Endothelial cell of umbilical vein (primary cell): ENCODE measurements around the gene CYP26C1. TPM values are rescaled to one million over a fixed set of nuclear protein-coding genes. Genes with fewer than 3 reads are reported as not detected.

Experiments used
- BruUV-seq: library from RNA; stranded (reverse); fragments of 400-500 nt; replicated peaks from 2 replicates; lab custom pipeline; 2021; lab: Mats Ljungman, UMichigan
- CTCF ChIA-PET: fragments of 300-600, 350-600 bp; sonication (Branson Sonifier 250); formaldehyde crosslinking; loops from one replicate; lab custom pipeline; 2021; ENCODE audit warnings: antibody characterized with exemption, inconsistent platforms; lab: Charles Lee
- POLR2A ChIA-PET: fragments of 300-600, 350-600 bp; sonication (Branson Sonifier 250); formaldehyde crosslinking; loops from one replicate; lab custom pipeline; 2021; ENCODE audit warnings: antibody characterized with exemption, inconsistent platforms; lab: Charles Lee
- DNase-seq: peaks from one replicate; pipeline ENCODE4 v3.0.0-alpha.2; 2011; ENCODE audit warnings: low read depth, low spot score
- FAIRE-seq: peaks from 2 replicates; lab custom pipeline; 2011; peaks lifted over from hg19 to GRCh38; lab: Jason Lieb, UNC
- H2AFZ ChIP-seq: 2 replicates; pipeline ENCODE4 v1.6.0; 2012; ENCODE audit warnings: low read depth, low read length, control low read depth, inconsistent platforms
- H3K27ac ChIP-seq: 2 replicates; pipeline ENCODE4 v1.5.1; 2011; ENCODE audit warnings: low read depth, mild to moderate bottlenecking, control low read depth, low read length, moderate library complexity; ENCODE audit not compliant: insufficient read depth
- H3K27me3 ChIP-seq, 2 experiments: 2 replicates each; pipeline versions ENCODE4 v1.6.0 to v1.6.1; 2011; ENCODE audit warnings: low read length in 2 of 2, mixed read lengths in 1 of 2; ENCODE audit not compliant: control insufficient read depth in 2 of 2, insufficient read depth in 2 of 2
- H3K36me3 ChIP-seq, 2 experiments: 2 replicates in 1 of 2; 3 replicates in 1 of 2; pipeline ENCODE4 v1.5.1; 2011; ENCODE audit warnings: low read length in 2 of 2, mild to moderate bottlenecking in 1 of 2, moderate library complexity in 1 of 2; ENCODE audit not compliant: control insufficient read depth in 2 of 2, insufficient read depth in 2 of 2; ENCODE audit errors: extremely low read depth in 1 of 2
- H3K4me1 ChIP-seq: 3 replicates; pipeline ENCODE4 v1.5.1; 2011; ENCODE audit warnings: mild to moderate bottlenecking, low read length; ENCODE audit not compliant: control insufficient read depth, insufficient read depth; ENCODE audit errors: extremely low read depth
- H3K4me2 ChIP-seq: 2 replicates; pipeline ENCODE4 v1.6.1; 2011; ENCODE audit warnings: low read length, control low read depth, mixed read lengths; ENCODE audit not compliant: insufficient read depth
- H3K4me3 ChIP-seq, 3 experiments: fragments of 200-600 bp in 1 of 3; sonication (generic), shearing (Covaris generic) in 1 of 3; replicated peaks in 1 of 3; 2 replicates each; pipeline ENCODE4 v1.5.1; 2011 to 2016; ENCODE audit warnings: control low read depth in 3 of 3, low read length in 3 of 3, mild to moderate bottlenecking in 2 of 3, inconsistent platforms in 1 of 3, low read depth in 1 of 3, moderate library complexity in 1 of 3; ENCODE audit not compliant: insufficient read depth in 1 of 3
- H3K79me2 ChIP-seq: 2 replicates; pipeline ENCODE4 v1.6.0; 2012; ENCODE audit warnings: low read length, inconsistent platforms; ENCODE audit not compliant: control insufficient read depth, insufficient read depth
- H3K9ac ChIP-seq: replicated peaks from 2 replicates; pipeline ENCODE3; 2011; ENCODE audit warnings: low read length, control low read depth; ENCODE audit not compliant: insufficient read depth; ENCODE audit errors: extremely low read depth
- H3K9me1 ChIP-seq: replicated peaks from 3 replicates; pipeline ENCODE4 v1.6.0; 2011; ENCODE audit warnings: mild to moderate bottlenecking, low read length; ENCODE audit not compliant: control insufficient read depth, insufficient read depth; ENCODE audit errors: extremely low read depth
- H3K9me3 ChIP-seq: replicated peaks from 2 replicates; pipeline ENCODE4 v1.5.1; 2012; ENCODE audit warnings: low read length, inconsistent platforms; ENCODE audit not compliant: control insufficient read depth, insufficient read depth
- H4K20me1 ChIP-seq: replicated peaks from 2 replicates; pipeline ENCODE3; 2011; ENCODE audit warnings: mild to moderate bottlenecking, low read length; ENCODE audit not compliant: control insufficient read depth, insufficient read depth; ENCODE audit errors: extremely low read depth
- CTCF ChIP-seq, 2 donors: IDR thresholded peaks; 1 replicate in 1 of 2; 2 replicates in 1 of 2; pipeline ENCODE4 v1.5.1; 2011; ENCODE audit warnings: low read length in 2 of 2, mild to moderate bottlenecking in 2 of 2, moderate library complexity in 2 of 2, control low read depth in 1 of 2, inconsistent platforms in 1 of 2, low read depth in 1 of 2; ENCODE audit not compliant: insufficient read depth in 1 of 2; ENCODE audit errors: extremely low read depth in 1 of 2
- EZH2 ChIP-seq: IDR thresholded peaks from 2 replicates; pipeline ENCODE4 v1.6.1; 2012; ENCODE audit warnings: borderline replicate concordance, low read depth, mild to moderate bottlenecking, moderate library complexity, low read length, inconsistent platforms; ENCODE audit not compliant: severe bottlenecking
- FOS ChIP-seq: IDR thresholded peaks from 2 replicates; pipeline ENCODE4 v1.6.1; 2011; ENCODE audit warnings: mild to moderate bottlenecking, low read length, moderate library complexity, borderline replicate concordance; ENCODE audit not compliant: insufficient read depth
- GATA2 ChIP-seq: IDR thresholded peaks from 2 replicates; pipeline ENCODE4 v1.7.0; 2011; ENCODE audit warnings: low read depth, mild to moderate bottlenecking, moderate library complexity, mixed read lengths, low read length; ENCODE audit not compliant: insufficient read length, insufficient read depth
- JUN ChIP-seq: IDR thresholded peaks from 2 replicates; pipeline ENCODE4 v1.6.1; 2011; ENCODE audit warnings: borderline replicate concordance, low read depth; ENCODE audit not compliant: insufficient read length, insufficient read depth
- MAX ChIP-seq: IDR thresholded peaks from 2 replicates; pipeline ENCODE4 v1.6.1; 2011; ENCODE audit not compliant: insufficient read depth, insufficient read length
- MYC ChIP-seq: IDR thresholded peaks from one replicate; pipeline ENCODE4 v1.6.1; 2011; ENCODE audit warnings: mild to moderate bottlenecking, low read depth, low read length
- POLR2A ChIP-seq: IDR thresholded peaks from 2 replicates; pipeline ENCODE4 v1.6.1; 2012; ENCODE audit warnings: low read depth, mild to moderate bottlenecking, control low read depth, low read length
- POLR2AphosphoS5 ChIP-seq: IDR thresholded peaks from 2 replicates; pipeline ENCODE4 v1.6.1; 2012; ENCODE audit warnings: low read depth, mild to moderate bottlenecking, control low read depth, low read length, moderate library complexity; ENCODE audit not compliant: insufficient read depth
- dilution Hi-C: fragments of 300-500 bp; cut with MboI; formaldehyde crosslinking; loops from one replicate; pipeline ENCODE4 v1.15.0; 2019; ENCODE audit warnings: low sequenced_read_pairs; ENCODE audit not compliant: extremely low pct_ligation_motif_present
- intact Hi-C: fragments of 100-400 bp; cut with micrococcal nuclease; formaldehyde crosslinking; loops from one replicate; pipeline ENCODE4 v1.10.0; 2022
- polyA plus RNA-seq, 4 experiments: library from polyadenylated mRNA; depleted of rRNA in 3 of 4; stranded (reverse) in 3 of 4; unstranded in 1 of 4; fragments of >200 nt; gene quantifications; 2 replicates each; pipeline versions ENCODE4 v1.2.1 to v1.2.3, GENCODE V29; 2011 to 2012; ENCODE audit warnings: missing spikeins in 1 of 4
- total RNA-seq: library from RNA; stranded (reverse); gene quantifications from 2 replicates; pipeline ENCODE4 v1.2.3, GENCODE V29; 2021

CYP26C1 gene
- total and polyA plus RNA-seq, 2 donors (not counting 3 experiments of a cell fraction or from before 2014, with no cell fraction given) = 0.12 to 3.0 TPM

GRCh38 chr10:93088466-93088865 lies 27.9 kb downstream of the CYP26C1 start:
- H3K27me3 ChIP-seq = peaks cover 6% of the 10 kb centered on the region in 2 experiments
- CTCF ChIA-PET = interaction anchor here (0.5 to 1.5 kb wide), 7 partner anchors 8 to 423 kb away, joined by 3 to 5 read pairs (median 3); partner anchors contain the start of gene CYP26A1
- POLR2A ChIA-PET = no interaction called here
- H3K9ac ChIP-seq = no peak overlapping the region
- no TSS peak for BruUV-seq
- H3K27ac ChIP-seq = no peak overlapping the region
- dilution Hi-C loops (no loop called here), intact Hi-C loops (no loop called here)
- H2AFZ ChIP-seq = no peak overlapping the region
- H3K9me1 ChIP-seq = no peaks in the 10 kb centered on the region
- H3K9me3 ChIP-seq = no peaks in the 10 kb centered on the region
- FAIRE-seq (no peak), DNase-seq (no peak)
- H4K20me1 ChIP-seq = no peaks in the 10 kb centered on the region
- H3K79me2 ChIP-seq = no peaks in the 10 kb centered on the region
- no peak for TF ChIP-seq EZH2
- TF ChIP-seq POLR2AphosphoS5 = no peak
- TF ChIP-seq GATA2 = no peak
- TF ChIP-seq CTCF (IDR thresholded peaks at IDR 0.05; ENCODE audit: extremely low read depth in 1 of 2, insufficient read depth in 1 of 2, low read depth in 1 of 2, low read length in 2 of 2) = no peak
- TF ChIP-seq JUN = no peak
- TF ChIP-seq MAX = no peak
- no peak for TF ChIP-seq FOS
- no peak for TF ChIP-seq POLR2A
- no peak for TF ChIP-seq MYC
- H3K36me3 ChIP-seq = no peaks in the 10 kb centered on the region
- H3K4me1 ChIP-seq = no peaks in the 10 kb centered on the region
- no peak overlapping the region for H3K4me3 ChIP-seq
- no peak overlapping the region for H3K4me2 ChIP-seq
